Purkinje cell (primary cell): Measurements from ENCODE around the gene CECR2. TPM values are rescaled to one million over a fixed set of nuclear protein-coding genes. Genes with fewer than 3 reads are reported as not detected.

ENCODE experiments used
- polyA plus RNA-seq: library from polyadenylated mRNA; unstranded; fragments of >200 nt; fragmentation: Nextera tagmentation; gene quantifications from 2 replicates; pipeline ENCODE4 v1.2.1, GENCODE V29; 2014

Gene CECR2
- 0.11 and 0.75 TPM in 2 replicates for polyA plus RNA-seq

DNA sequence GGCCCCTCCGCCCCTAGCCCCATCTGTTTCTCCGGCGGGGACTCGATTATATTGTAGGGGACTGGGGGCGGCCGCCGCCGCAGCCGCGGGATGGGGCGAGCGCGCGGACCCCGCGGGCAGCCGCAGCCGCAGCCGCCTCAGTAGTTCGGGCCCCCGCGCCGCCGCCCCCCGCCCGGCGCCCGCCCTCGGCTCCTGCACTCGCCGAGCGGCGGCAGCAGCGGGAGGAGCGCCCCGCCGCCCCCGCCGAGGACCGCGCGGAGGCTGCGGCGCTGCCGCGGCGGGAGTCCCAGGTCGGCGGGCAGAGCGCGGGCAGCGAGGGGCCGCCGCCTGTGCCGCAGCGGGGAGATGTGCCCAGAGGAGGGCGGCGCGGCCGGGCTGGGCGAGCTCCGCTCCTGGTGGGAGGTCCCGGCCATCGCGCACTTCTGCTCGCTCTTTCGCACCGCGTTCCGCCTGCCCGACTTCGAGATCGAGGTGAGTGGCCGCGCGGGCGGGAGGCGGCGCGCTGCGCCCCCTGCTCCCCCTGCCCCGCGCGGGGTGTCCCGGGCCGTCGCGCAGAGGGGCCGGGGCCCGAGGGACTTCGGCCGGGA lies at the start of gene CECR2:
CECR2 (plus strand) TSS at position 22 of the 587 bp plus-strand sequence; CDS start at position 346, 324 bp downstream.

DNA sequence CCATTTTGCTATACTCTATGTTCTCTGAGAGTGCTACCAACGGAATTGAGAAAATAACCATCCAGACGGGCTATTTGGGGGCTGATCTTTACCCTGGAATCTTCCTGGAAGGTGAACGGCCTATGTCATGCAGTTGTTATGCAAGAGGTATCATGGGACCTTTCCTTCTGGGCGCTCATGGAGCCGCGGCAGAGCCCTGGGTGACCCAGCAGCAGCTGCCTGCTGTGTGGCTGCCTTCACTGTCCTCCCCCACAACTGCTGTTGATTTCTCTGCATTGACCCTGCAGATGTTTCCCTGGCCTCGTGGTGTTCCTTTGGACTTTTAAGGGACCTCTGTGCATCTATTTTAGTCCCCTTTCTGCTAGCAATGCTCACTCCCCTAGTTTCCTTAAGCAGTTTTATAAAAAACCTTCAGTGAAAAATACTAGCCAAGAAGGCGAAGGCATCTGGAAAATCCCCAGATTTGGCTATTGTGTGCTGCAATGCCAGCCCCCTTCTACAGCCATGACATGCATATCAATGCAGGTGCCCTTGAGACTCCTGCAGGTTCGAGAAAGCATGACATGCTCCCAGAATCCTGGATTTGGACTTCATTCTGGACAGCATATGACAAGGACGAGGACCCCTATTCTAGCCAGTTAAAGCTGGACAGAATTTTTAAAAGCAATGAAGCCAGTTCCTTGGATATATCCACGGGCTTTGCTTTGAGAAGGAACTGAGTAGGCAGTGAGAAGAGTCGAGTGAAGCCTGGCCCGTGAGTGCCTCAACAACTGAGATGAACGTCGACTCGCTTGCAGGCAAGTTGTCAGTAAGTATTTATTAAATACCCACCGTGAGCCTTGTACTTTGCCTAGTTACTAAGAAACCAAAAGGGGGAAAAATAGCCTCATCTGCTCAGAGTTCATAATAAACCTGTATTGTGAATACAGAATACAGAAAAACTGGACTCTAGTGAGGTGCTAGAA lies 193.9 kb downstream of the CECR2 start, which contains the start of gene SLC25A18:
SLC25A18 (plus strand) TSS at position 593 of the 965 bp plus-strand sequence. CDS start 16,447 bp downstream, outside the sequence.

Other genes with a start within 250 kb of the CECR2 start
- 0.10 and 3.7 TPM in 2 replicates for gene TMEM121B, start 248.1 kb upstream of the CECR2 start, polyA plus RNA-seq
- gene HDHD5, start 210.2 kb upstream of the CECR2 start, polyA plus RNA-seq = 8.2 and 18.6 TPM in 2 replicates
- gene ADA2, start 150.0 kb upstream of the CECR2 start, polyA plus RNA-seq = 0.42 and 0.56 TPM in 2 replicates
- 0.15 and 0.86 TPM in 2 replicates for gene SLC25A18, start 194.0 kb downstream of the CECR2 start, polyA plus RNA-seq